Measurements from ENCODE around the gene GLRA1. TPM values are rescaled to one million over a fixed set of nuclear protein-coding genes. Genes with fewer than 3 reads are reported as not detected.

The GLRA1 gene
- total and polyA plus RNA-seq, 4 donors, result not detected

DNA sequence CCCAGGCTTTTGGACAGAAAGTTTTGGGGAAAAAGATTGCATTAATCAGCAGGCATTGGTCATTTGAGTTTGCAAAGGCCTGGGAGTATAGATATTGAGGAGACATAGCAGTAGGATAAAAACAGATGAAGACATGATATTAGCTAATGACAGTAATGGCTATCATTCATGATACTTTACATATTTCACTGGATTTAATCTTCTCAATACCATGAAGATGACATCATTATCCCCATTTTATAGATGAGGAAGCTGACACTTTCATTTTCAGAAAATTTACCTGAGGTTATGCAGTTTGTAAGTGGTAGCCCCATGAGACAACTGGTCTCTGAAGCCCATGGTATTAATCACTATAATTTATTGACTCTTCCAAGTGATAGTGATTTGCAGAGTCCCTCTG is 23.0 kb downstream of the GLRA1 start:
- Histone ChIP-seq H3K4me1 (ENCODE audit: control insufficient read depth in 4 of 4, insufficient read depth in 4 of 4, low read length in 3 of 4) (no peaks in the 10 kb centered on the region), H3K27ac (ENCODE audit: low read depth in 1 of 2, low read length in 2 of 2) (no peak overlapping the region), H3K9me3 (ENCODE audit: control insufficient read depth in 4 of 4, low read length in 3 of 4) (no peaks in the 10 kb centered on the region), H3K4me3 (ENCODE audit: low read depth in 1 of 3, low read length in 3 of 3) (no peak overlapping the region), H3K36me3 (ENCODE audit: control insufficient read depth in 4 of 4, insufficient read depth in 3 of 4, low read depth in 1 of 4, low read length in 3 of 4) (no peaks in the 10 kb centered on the region), H3K27me3 (ENCODE audit: control insufficient read depth in 4 of 4, insufficient read depth in 4 of 4, low read length in 3 of 4) (peaks cover 0 to 5% (median 0%) of the 10 kb centered on the region in 4 donors), H3K9ac (ENCODE audit: low read depth in 1 of 2, low read length in 2 of 2) (no peak overlapping the region)
- no peak for DNase-seq (ENCODE audit: low spot score)
- TF ChIP-seq FOXA2 (IDR thresholded peaks at IDR 0.05) (no peak), HNF4A (conservative IDR thresholded peaks at IDR 0.05) (no peak), RXRA (IDR thresholded peaks at IDR 0.05) (no peak), GABPA (IDR thresholded peaks at IDR 0.05 in 1 of 2, conservative IDR thresholded peaks at IDR 0.05 in 1 of 2) (no peak), YY1 (IDR thresholded peaks at IDR 0.05) (no peak), JUND (IDR thresholded peaks at IDR 0.05) (no peak), NR2F2 (IDR thresholded peaks at IDR 0.05) (no peak), HNF4G (IDR thresholded peaks at IDR 0.05) (no peak), MAX (IDR thresholded peaks at IDR 0.05) (no peak), ZBTB33 (IDR thresholded peaks at IDR 0.05) (no peak), TAF1 (conservative IDR thresholded peaks at IDR 0.05) (no peak)
- TF ChIP-seq, protein P1, sequence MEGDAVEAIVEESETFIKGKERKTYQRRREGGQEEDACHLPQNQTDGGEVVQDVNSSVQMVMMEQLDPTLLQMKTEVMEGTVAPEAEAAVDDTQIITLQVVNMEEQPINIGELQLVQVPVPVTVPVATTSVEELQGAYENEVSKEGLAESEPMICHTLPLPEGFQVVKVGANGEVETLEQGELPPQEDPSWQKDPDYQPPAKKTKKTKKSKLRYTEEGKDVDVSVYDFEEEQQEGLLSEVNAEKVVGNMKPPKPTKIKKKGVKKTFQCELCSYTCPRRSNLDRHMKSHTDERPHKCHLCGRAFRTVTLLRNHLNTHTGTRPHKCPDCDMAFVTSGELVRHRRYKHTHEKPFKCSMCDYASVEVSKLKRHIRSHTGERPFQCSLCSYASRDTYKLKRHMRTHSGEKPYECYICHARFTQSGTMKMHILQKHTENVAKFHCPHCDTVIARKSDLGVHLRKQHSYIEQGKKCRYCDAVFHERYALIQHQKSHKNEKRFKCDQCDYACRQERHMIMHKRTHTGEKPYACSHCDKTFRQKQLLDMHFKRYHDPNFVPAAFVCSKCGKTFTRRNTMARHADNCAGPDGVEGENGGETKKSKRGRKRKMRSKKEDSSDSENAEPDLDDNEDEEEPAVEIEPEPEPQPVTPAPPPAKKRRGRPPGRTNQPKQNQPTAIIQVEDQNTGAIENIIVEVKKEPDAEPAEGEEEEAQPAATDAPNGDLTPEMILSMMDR (IDR thresholded peaks at IDR 0.05; ENCODE audit: low read depth, low read length, missing input control), result no peak
- TF ChIP-seq, protein P2, sequence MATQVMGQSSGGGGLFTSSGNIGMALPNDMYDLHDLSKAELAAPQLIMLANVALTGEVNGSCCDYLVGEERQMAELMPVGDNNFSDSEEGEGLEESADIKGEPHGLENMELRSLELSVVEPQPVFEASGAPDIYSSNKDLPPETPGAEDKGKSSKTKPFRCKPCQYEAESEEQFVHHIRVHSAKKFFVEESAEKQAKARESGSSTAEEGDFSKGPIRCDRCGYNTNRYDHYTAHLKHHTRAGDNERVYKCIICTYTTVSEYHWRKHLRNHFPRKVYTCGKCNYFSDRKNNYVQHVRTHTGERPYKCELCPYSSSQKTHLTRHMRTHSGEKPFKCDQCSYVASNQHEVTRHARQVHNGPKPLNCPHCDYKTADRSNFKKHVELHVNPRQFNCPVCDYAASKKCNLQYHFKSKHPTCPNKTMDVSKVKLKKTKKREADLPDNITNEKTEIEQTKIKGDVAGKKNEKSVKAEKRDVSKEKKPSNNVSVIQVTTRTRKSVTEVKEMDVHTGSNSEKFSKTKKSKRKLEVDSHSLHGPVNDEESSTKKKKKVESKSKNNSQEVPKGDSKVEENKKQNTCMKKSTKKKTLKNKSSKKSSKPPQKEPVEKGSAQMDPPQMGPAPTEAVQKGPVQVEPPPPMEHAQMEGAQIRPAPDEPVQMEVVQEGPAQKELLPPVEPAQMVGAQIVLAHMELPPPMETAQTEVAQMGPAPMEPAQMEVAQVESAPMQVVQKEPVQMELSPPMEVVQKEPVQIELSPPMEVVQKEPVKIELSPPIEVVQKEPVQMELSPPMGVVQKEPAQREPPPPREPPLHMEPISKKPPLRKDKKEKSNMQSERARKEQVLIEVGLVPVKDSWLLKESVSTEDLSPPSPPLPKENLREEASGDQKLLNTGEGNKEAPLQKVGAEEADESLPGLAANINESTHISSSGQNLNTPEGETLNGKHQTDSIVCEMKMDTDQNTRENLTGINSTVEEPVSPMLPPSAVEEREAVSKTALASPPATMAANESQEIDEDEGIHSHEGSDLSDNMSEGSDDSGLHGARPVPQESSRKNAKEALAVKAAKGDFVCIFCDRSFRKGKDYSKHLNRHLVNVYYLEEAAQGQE (IDR thresholded peaks at IDR 0.05), result no peak

GRCh38 chr5:151900891-151901290 is 23.8 kb downstream of the GLRA1 start:
- no peak for DNase-seq (ENCODE audit: low spot score)
- H3K27ac ChIP-seq (ENCODE audit: low read depth in 1 of 2, low read length in 2 of 2), result no peak overlapping the region
- no peaks in the 10 kb centered on the region for H3K4me1 ChIP-seq (ENCODE audit: control insufficient read depth in 4 of 4, insufficient read depth in 4 of 4, low read length in 3 of 4)
- TF ChIP-seq, protein P1 (IDR thresholded peaks at IDR 0.05; ENCODE audit: low read depth, low read length, missing input control), result no peak
- H3K9ac ChIP-seq (ENCODE audit: low read depth in 1 of 2, low read length in 2 of 2), result no peak overlapping the region
- no peaks in the 10 kb centered on the region for H3K36me3 ChIP-seq (ENCODE audit: control insufficient read depth in 4 of 4, insufficient read depth in 3 of 4, low read depth in 1 of 4, low read length in 3 of 4)
- no peak overlapping the region for H3K4me3 ChIP-seq (ENCODE audit: low read depth in 1 of 3, low read length in 3 of 3)
- H3K9me3 ChIP-seq (ENCODE audit: control insufficient read depth in 4 of 4, low read length in 3 of 4), result no peaks in the 10 kb centered on the region
- WGBS, result 69% methylated on average over 3 of the region's 3 CpGs
- peaks cover 0 to 5% (median 0%) of the 10 kb centered on the region in 4 donors for H3K27me3 ChIP-seq (ENCODE audit: control insufficient read depth in 4 of 4, insufficient read depth in 4 of 4, low read length in 3 of 4)

All from liver (tissue), 9 donors.